ENCODE data around the gene RRAS.

GRCh38 chr19:49662011-49662410, 22.1 kb upstream of the RRAS start:
- no peak for TF ChIP-seq CTCF (IDR thresholded peaks at IDR 0.05)
- TF ChIP-seq POLR2A (IDR thresholded peaks at IDR 0.05): no peak
